ENCODE results near the gene TBC1D16. TPM values are rescaled to one million over a fixed set of nuclear protein-coding genes. Genes with fewer than 3 reads are reported as not detected.

TBC1D16 gene
- total and polyA plus RNA-seq, 2 experiments from 2014 or later = 13.0 to 30.3 TPM

- peaks cover 35% of the 10 kb centered on the region for H3K27me3 ChIP-seq
Measured at GRCh38 chr17:79928502-79929256, 107.0 kb downstream of the TBC1D16 start.

GRCh38 chr17:79927688-79928501, 107.8 kb downstream of the TBC1D16 start:
- TF ChIP-seq CTCF (IDR thresholded peaks at IDR 0.05; ENCODE audit: low read depth, low read length) = no peak
- Histone ChIP-seq H3K27ac (no peak overlapping the region), H3K27me3 (peaks cover 35% of the 10 kb centered on the region), H3K4me1 (ENCODE audit: low read depth) (no peaks in the 10 kb centered on the region), H3K36me3 (no peaks in the 10 kb centered on the region), H3K4me3 (no peak overlapping the region), H3K9me3 (ENCODE audit: low read depth) (no peaks in the 10 kb centered on the region)
- no peak for DNase-seq (ENCODE audit: low read depth in 1 of 2, low spot score in 1 of 2)

More at GRCh38 chr17:79928502-79929256, 107.0 kb downstream of the TBC1D16 start:
- no peak for DNase-seq (ENCODE audit: low read depth in 1 of 2, low spot score in 1 of 2)
- Histone ChIP-seq H3K36me3 (no peaks in the 10 kb centered on the region), H3K9me3 (ENCODE audit: low read depth) (no peaks in the 10 kb centered on the region), H3K4me3 (no peak overlapping the region), H3K4me1 (ENCODE audit: low read depth) (no peaks in the 10 kb centered on the region), H3K27ac (no peak overlapping the region)
- no peak for TF ChIP-seq CTCF (IDR thresholded peaks at IDR 0.05; ENCODE audit: low read depth, low read length)

GRCh38 chr17:79927136-79927661, 108.5 kb downstream of the TBC1D16 start:
- Histone ChIP-seq H3K9me3 (ENCODE audit: low read depth) (no peaks in the 10 kb centered on the region), H3K36me3 (no peaks in the 10 kb centered on the region), H3K4me3 (no peak overlapping the region), H3K27ac (no peak overlapping the region), H3K27me3 (peaks cover 33% of the 10 kb centered on the region), H3K4me1 (ENCODE audit: low read depth) (no peaks in the 10 kb centered on the region)
- DNase-seq (ENCODE audit: low read depth in 1 of 2, low spot score in 1 of 2) = no peak
- no peak for TF ChIP-seq CTCF (IDR thresholded peaks at IDR 0.05; ENCODE audit: low read depth, low read length)

- no peaks in the 10 kb centered on the region for H3K9me3 ChIP-seq (ENCODE audit: low read depth)
- DNase-seq (ENCODE audit: low read depth in 1 of 2, low spot score in 1 of 2) = no peak
- H3K27ac ChIP-seq = no peak overlapping the region
- H3K4me3 ChIP-seq = no peak overlapping the region
- H3K4me1 ChIP-seq (ENCODE audit: low read depth) = no peaks in the 10 kb centered on the region
- H3K36me3 ChIP-seq = no peaks in the 10 kb centered on the region
- peaks cover 28% of the 10 kb centered on the region for H3K27me3 ChIP-seq
- no peak for TF ChIP-seq CTCF (IDR thresholded peaks at IDR 0.05; ENCODE audit: low read depth, low read length)
Measured at GRCh38 chr17:79926605-79927135, 109.0 kb downstream of the TBC1D16 start.

- Histone ChIP-seq H3K4me1 (ENCODE audit: low read depth) (no peaks in the 10 kb centered on the region), H3K27ac (no peak overlapping the region), H3K4me3 (no peak overlapping the region), H3K27me3 (peaks cover 23% of the 10 kb centered on the region), H3K36me3 (no peaks in the 10 kb centered on the region), H3K9me3 (ENCODE audit: low read depth) (no peaks in the 10 kb centered on the region)
- TF ChIP-seq CTCF (IDR thresholded peaks at IDR 0.05; ENCODE audit: low read depth, low read length) = no peak
- DNase-seq (ENCODE audit: low read depth in 1 of 2, low spot score in 1 of 2) = peak in 1 of 2 donors; percentile 31
Measured at GRCh38 chr17:79926142-79926604, 109.5 kb downstream of the TBC1D16 start.

Measured in cardiac muscle cell (in vitro differentiated cells and primary cell).